Trophoblast cell (in vitro differentiated cells and primary cell): ENCODE results near the gene NR2F6.

Source experiments
- DNase-seq, 2 donors: peaks; one replicate each; pipeline ENCODE4 v3.0.0-alpha.2; 2016
- H2AFZ ChIP-seq: 2 replicates; pipeline ENCODE4 v1.6.1; 2013; ENCODE audit warnings: low read length, moderate library complexity, mild to moderate bottlenecking; ENCODE audit not compliant: insufficient read depth, poor library complexity
- H2AK5ac ChIP-seq: 2 replicates; pipeline ENCODE4 v1.6.1; 2013; ENCODE audit warnings: mild to moderate bottlenecking, low read length
- H2BK120ac ChIP-seq: 2 replicates; pipeline ENCODE4 v1.6.1; 2013; ENCODE audit warnings: low read length, mild to moderate bottlenecking, moderate library complexity; ENCODE audit not compliant: insufficient read depth, poor library complexity
- H2BK12ac ChIP-seq: 2 replicates; pipeline ENCODE4 v1.6.1; 2013; ENCODE audit warnings: mild to moderate bottlenecking, low read length, moderate library complexity
- H2BK5ac ChIP-seq: 2 replicates; pipeline ENCODE4 v1.6.1; 2013; ENCODE audit warnings: low read length, low read depth, moderate library complexity, mild to moderate bottlenecking; ENCODE audit not compliant: poor library complexity
- H3K14ac ChIP-seq: 2 replicates; pipeline ENCODE4 v1.6.1; 2013; ENCODE audit warnings: mild to moderate bottlenecking, low read length
- H3K18ac ChIP-seq: 2 replicates; pipeline ENCODE4 v1.6.1; 2013; ENCODE audit warnings: mild to moderate bottlenecking, low read length
- H3K23ac ChIP-seq: 2 replicates; pipeline ENCODE4 v1.6.1; 2013; ENCODE audit warnings: low read length
- H3K27ac ChIP-seq: 2 replicates; pipeline ENCODE4 v1.5.1; 2013; ENCODE audit warnings: low read depth, mild to moderate bottlenecking, inconsistent platforms, low read length, moderate library complexity
- H3K27me3 ChIP-seq: 2 replicates; pipeline ENCODE4 v1.6.1; 2013; ENCODE audit warnings: inconsistent platforms, mild to moderate bottlenecking, low read length, moderate library complexity; ENCODE audit not compliant: insufficient read depth
- H3K36me3 ChIP-seq, 2 experiments: 1 replicate in 1 of 2; 2 replicates in 1 of 2; pipeline ENCODE4 v1.6.1; 2013; ENCODE audit warnings: low read length in 2 of 2, mild to moderate bottlenecking in 2 of 2, moderate library complexity in 1 of 2; ENCODE audit not compliant: insufficient read depth in 2 of 2, control insufficient read depth in 1 of 2
- H3K4ac ChIP-seq: 2 replicates; pipeline ENCODE4 v1.6.1; 2013; ENCODE audit warnings: low read depth, mild to moderate bottlenecking, low read length, moderate library complexity
- H3K4me1 ChIP-seq, 2 experiments: 1 replicate in 1 of 2; 2 replicates in 1 of 2; pipeline ENCODE4 v1.6.1; 2013; ENCODE audit warnings: low read length in 2 of 2, mild to moderate bottlenecking in 2 of 2, moderate library complexity in 1 of 2; ENCODE audit not compliant: insufficient read depth in 2 of 2, control insufficient read depth in 1 of 2
- H3K4me2 ChIP-seq: 2 replicates; pipeline ENCODE4 v1.6.1; 2013; ENCODE audit warnings: inconsistent platforms, mild to moderate bottlenecking, low read length, moderate library complexity
- H3K4me3 ChIP-seq: 2 replicates; pipeline ENCODE4 v1.5.1; 2013; ENCODE audit warnings: mild to moderate bottlenecking, low read depth, low read length, inconsistent platforms
- H3K79me1 ChIP-seq: one replicate; pipeline ENCODE4 v1.6.1; 2013; ENCODE audit warnings: low read length
- H3K79me2 ChIP-seq: 2 replicates; pipeline ENCODE4 v1.6.1; 2013; ENCODE audit warnings: low read length, mild to moderate bottlenecking; ENCODE audit not compliant: control insufficient read depth, insufficient read depth, poor library complexity
- H3K9ac ChIP-seq: 2 replicates; pipeline ENCODE4 v1.6.1; 2013; ENCODE audit warnings: mild to moderate bottlenecking, low read length
- H3K9me3 ChIP-seq: 2 replicates; pipeline ENCODE4 v1.6.1; 2013; ENCODE audit warnings: low read depth, mild to moderate bottlenecking, control low read depth, inconsistent platforms, low read length; ENCODE audit not compliant: insufficient read depth
- H4K12ac ChIP-seq: 2 replicates; pipeline ENCODE4 v1.6.1; 2013; ENCODE audit warnings: low read depth, mild to moderate bottlenecking, low read length, moderate library complexity
- H4K8ac ChIP-seq: 2 replicates; pipeline ENCODE4 v1.6.1; 2013; ENCODE audit warnings: low read depth, mild to moderate bottlenecking, low read length, moderate library complexity
- H4K91ac ChIP-seq: one replicate; pipeline ENCODE4 v1.6.1; 2013; ENCODE audit warnings: low read depth, mild to moderate bottlenecking, low read length, moderate library complexity
- WGBS: extraction: QIAGEN DNeasy Blood & Tissue Kit; methylation state at CpG from one replicate; pipeline ENCODE4 v1.1.7; 2013; ENCODE audit warnings: missing lambda C conversion rate; ENCODE audit not compliant: insufficient read length, insufficient coverage; ENCODE audit errors: extremely low coverage; 5-methylcytosine and 5-hydroxymethylcytosine counted together

Gene NR2F6

GRCh38 chr19:17256130-17256529 is 10.4 kb upstream of the NR2F6 start:
- H2BK12ac ChIP-seq = no peak overlapping the region
- peaks cover 0 to 8% of the 10 kb centered on the region in 2 experiments for H3K4me1 ChIP-seq
- H2AFZ ChIP-seq = no peak overlapping the region
- no peaks in the 10 kb centered on the region for H3K79me2 ChIP-seq
- no CpG with 5 or more reads among the region's 3 CpGs for WGBS
- H3K23ac ChIP-seq = no peak overlapping the region
- no peak overlapping the region for H3K27ac ChIP-seq
- peak overlapping the region; percentile 4 for H4K91ac ChIP-seq
- H2BK120ac ChIP-seq = no peak overlapping the region
- peaks cover 8 to 11% of the 10 kb centered on the region in 2 experiments for H3K36me3 ChIP-seq
- H4K12ac ChIP-seq = no peak overlapping the region
- no peaks in the 10 kb centered on the region for H3K27me3 ChIP-seq
- no peak overlapping the region for H4K8ac ChIP-seq
- H3K14ac ChIP-seq = no peak overlapping the region
- no peak overlapping the region for H2BK5ac ChIP-seq
- no peak overlapping the region for H3K18ac ChIP-seq
- peaks cover 9% of the 10 kb centered on the region for H3K9me3 ChIP-seq
- H3K9ac ChIP-seq = no peak overlapping the region
- no peak overlapping the region for H3K4me3 ChIP-seq
- no peak overlapping the region for H3K4ac ChIP-seq
- H3K79me1 ChIP-seq = peaks cover 5% of the 10 kb centered on the region
- DNase-seq = no peak
- no peak overlapping the region for H2AK5ac ChIP-seq
- H3K4me2 ChIP-seq = no peak overlapping the region

- Histone ChIP-seq H3K14ac (peak overlapping the region; percentile 14), H2BK12ac (peak overlapping the region; percentile 28)
Observed at GRCh38 chr19:17255150-17255621, 9.5 kb upstream of the NR2F6 start.

GRCh38 chr19:17254636-17255035 is 8.9 kb upstream of the NR2F6 start:
- no peak overlapping the region for H3K4me2 ChIP-seq
- H3K36me3 ChIP-seq = peaks cover 8 to 9% of the 10 kb centered on the region in 2 experiments
- H2AK5ac ChIP-seq = peak overlapping the region; percentile 64
- WGBS = no CpG with 5 or more reads among the region's 10 CpGs
- H3K79me2 ChIP-seq = peaks cover 2% of the 10 kb centered on the region
- no peak overlapping the region for H3K4ac ChIP-seq
- H3K14ac ChIP-seq = peak overlapping the region; percentile 37
- H3K27ac ChIP-seq = no peak overlapping the region
- no peak overlapping the region for H3K23ac ChIP-seq
- H3K4me3 ChIP-seq = no peak overlapping the region
- peaks cover 7 to 15% of the 10 kb centered on the region in 2 experiments for H3K4me1 ChIP-seq
- H4K12ac ChIP-seq = no peak overlapping the region
- no peak overlapping the region for H3K18ac ChIP-seq
- H2BK5ac ChIP-seq = no peak overlapping the region
- H3K27me3 ChIP-seq = no peaks in the 10 kb centered on the region
- DNase-seq = no peak
- H4K8ac ChIP-seq = no peak overlapping the region
- peak overlapping the region; percentile 71 for H2BK12ac ChIP-seq
- H3K9me3 ChIP-seq = peaks cover 7% of the 10 kb centered on the region
- peak overlapping the region; percentile 20 for H2BK120ac ChIP-seq
- no peak overlapping the region for H3K9ac ChIP-seq
- no peak overlapping the region for H4K91ac ChIP-seq
- no peak overlapping the region for H2AFZ ChIP-seq
- H3K79me1 ChIP-seq = peaks cover 14% of the 10 kb centered on the region

More at GRCh38 chr19:17255150-17255621, 9.5 kb upstream of the NR2F6 start:
- Histone ChIP-seq H3K9me3 (peaks cover 9% of the 10 kb centered on the region), H3K4ac (no peak overlapping the region), H3K4me2 (no peak overlapping the region), H3K27me3 (no peaks in the 10 kb centered on the region), H2AK5ac (peak overlapping the region; percentile 10), H4K8ac (peak overlapping the region; percentile 37), H3K27ac (no peak overlapping the region), H3K23ac (no peak overlapping the region), H3K4me1 (peaks cover 2 to 10% of the 10 kb centered on the region in 2 experiments), H3K4me3 (peak overlapping the region; percentile 5), H3K79me1 (peaks cover 8% of the 10 kb centered on the region), H4K91ac (peak overlapping the region; percentile 41), H2BK5ac (no peak overlapping the region), H3K79me2 (no peaks in the 10 kb centered on the region), H3K18ac (peak overlapping the region; percentile 12), H4K12ac (no peak overlapping the region), H3K9ac (no peak overlapping the region), H3K36me3 (peaks cover 8 to 11% of the 10 kb centered on the region in 2 experiments), H2AFZ (peak overlapping the region; percentile 12), H2BK120ac (peak overlapping the region; percentile 20)
- peak in 1 of 2 donors; percentile 43 for DNase-seq
- WGBS = no CpG with 5 or more reads among the region's 18 CpGs

GRCh38 chr19:17249887-17250548 is 4.3 kb upstream of the NR2F6 start:
- H3K9me3 ChIP-seq = no peaks in the 10 kb centered on the region
- H3K27me3 ChIP-seq = no peaks in the 10 kb centered on the region
- H4K91ac ChIP-seq = peak overlapping the region; percentile 97
- H3K36me3 ChIP-seq = no peaks in the 10 kb centered on the region
- H3K4me3 ChIP-seq = no peak overlapping the region
- H2BK12ac ChIP-seq = peak overlapping the region; percentile 83
- peaks cover 21% of the 10 kb centered on the region for H3K79me2 ChIP-seq
- H2AFZ ChIP-seq = peak overlapping the region; percentile 3
- H2BK120ac ChIP-seq = peak overlapping the region; percentile 93
- no CpG with 5 or more reads among the region's 15 CpGs for WGBS
- H4K8ac ChIP-seq = peak overlapping the region; percentile 50
- peak overlapping the region; percentile 49 for H3K27ac ChIP-seq
- H3K9ac ChIP-seq = no peak overlapping the region
- H3K4ac ChIP-seq = peak overlapping the region; percentile 43
- H3K4me1 ChIP-seq = peaks cover 29 to 36% of the 10 kb centered on the region in 2 experiments
- no peak for DNase-seq
- peak overlapping the region; percentile 89 for H3K14ac ChIP-seq
- H3K23ac ChIP-seq = no peak overlapping the region
- H3K4me2 ChIP-seq = no peak overlapping the region
- peaks cover 45% of the 10 kb centered on the region for H3K79me1 ChIP-seq
- H3K18ac ChIP-seq = peak overlapping the region; percentile 39
- peak overlapping the region; percentile 94 for H2BK5ac ChIP-seq
- peak overlapping the region; percentile 54 for H4K12ac ChIP-seq
- peak overlapping the region; percentile 44 for H2AK5ac ChIP-seq
